Esophagus muscularis mucosa (tissue), 4 donors: ENCODE measurements around the gene KLHL29. TPM values are rescaled to one million over a fixed set of nuclear protein-coding genes. Genes with fewer than 3 reads are reported as not detected.

Experiments used
- DNase-seq: peaks from one replicate; pipeline ENCODE4 v3.0.0-alpha.2; 2017; ENCODE audit errors: extremely low spot score
- H3K27ac ChIP-seq, 4 donors: fragments of 200-600 bp; sonication (generic); replicated peaks in 1 of 4; 1 replicate in 3 of 4; 2 replicates in 1 of 4; pipeline ENCODE4 v1.5.1; 2016 to 2019; ENCODE audit warnings: mild to moderate bottlenecking in 1 of 4
- H3K27me3 ChIP-seq, 4 donors: fragments of 200-600 bp; sonication (generic); one replicate each; pipeline versions ENCODE4 v1.5.1 to v1.6.0; 2016 to 2019
- H3K36me3 ChIP-seq, 4 donors: fragments of 200-600 bp; sonication (generic); one replicate each; pipeline ENCODE4 v1.5.1; 2016 to 2019
- H3K4me1 ChIP-seq, 4 donors: fragments of 200-600 bp; sonication (generic); one replicate each; pipeline ENCODE4 v1.5.1; 2016 to 2019
- H3K4me3 ChIP-seq, 4 donors: fragments of 200-600 bp; sonication (generic); 1 replicate in 2 of 4; 2 replicates in 2 of 4; pipeline ENCODE4 v1.5.1; 2016 to 2019; ENCODE audit warnings: mild to moderate bottlenecking in 4 of 4, moderate library complexity in 1 of 4
- H3K9me3 ChIP-seq, 4 donors: fragments of 200-600 bp; sonication (generic); 1 replicate in 3 of 4; 2 replicates in 1 of 4; pipeline ENCODE4 v1.5.1; 2016 to 2019
- CTCF ChIP-seq, 3 experiments: fragments of 200-600 bp in 2 of 3; fragments of 450-650 bp in 1 of 3; sonication (generic) in 2 of 3; IDR thresholded peaks; one replicate each; pipeline ENCODE4 v1.5.1; 2017 to 2019; ENCODE audit warnings: antibody characterized with exemption in 3 of 3, mild to moderate bottlenecking in 2 of 3, moderate library complexity in 1 of 3
- EP300 ChIP-seq: sonication (generic); formaldehyde crosslinking; IDR thresholded peaks from one replicate; pipeline ENCODE4 v1.6.1; 2017; ENCODE audit warnings: antibody characterized with exemption
- POLR2A ChIP-seq: fragments of 450-650 bp; IDR thresholded peaks from one replicate; pipeline ENCODE4 v1.6.1; 2017; ENCODE audit warnings: antibody characterized with exemption, moderate library complexity, mild to moderate bottlenecking, low read depth
- POLR2AphosphoS5 ChIP-seq, 2 donors: sonication (generic); formaldehyde crosslinking; IDR thresholded peaks; one replicate each; pipeline ENCODE4 v1.6.1; 2017; ENCODE audit warnings: antibody characterized with exemption in 2 of 2
- WGBS: methylation state at CpG from one replicate; pipeline ENCODE4 v1.1.5; 2018; 5-methylcytosine and 5-hydroxymethylcytosine counted together
- intact Hi-C: fragments of 100-400 bp; cut with DNase I; formaldehyde crosslinking; loops from one replicate; pipeline ENCODE4 v1.15.1; 2023
- total RNA-seq, 4 donors: library from RNA; depleted of rRNA; stranded (reverse); fragments of >200 nt; gene quantifications; one replicate each; pipeline versions ENCODE4 v1.1.0 to v1.2.1, GENCODE V29; 2016

The KLHL29 gene
- total RNA-seq, 4 donors from 2014 or later = 22.0 to 26.1 (median 23.4) TPM

DNA sequence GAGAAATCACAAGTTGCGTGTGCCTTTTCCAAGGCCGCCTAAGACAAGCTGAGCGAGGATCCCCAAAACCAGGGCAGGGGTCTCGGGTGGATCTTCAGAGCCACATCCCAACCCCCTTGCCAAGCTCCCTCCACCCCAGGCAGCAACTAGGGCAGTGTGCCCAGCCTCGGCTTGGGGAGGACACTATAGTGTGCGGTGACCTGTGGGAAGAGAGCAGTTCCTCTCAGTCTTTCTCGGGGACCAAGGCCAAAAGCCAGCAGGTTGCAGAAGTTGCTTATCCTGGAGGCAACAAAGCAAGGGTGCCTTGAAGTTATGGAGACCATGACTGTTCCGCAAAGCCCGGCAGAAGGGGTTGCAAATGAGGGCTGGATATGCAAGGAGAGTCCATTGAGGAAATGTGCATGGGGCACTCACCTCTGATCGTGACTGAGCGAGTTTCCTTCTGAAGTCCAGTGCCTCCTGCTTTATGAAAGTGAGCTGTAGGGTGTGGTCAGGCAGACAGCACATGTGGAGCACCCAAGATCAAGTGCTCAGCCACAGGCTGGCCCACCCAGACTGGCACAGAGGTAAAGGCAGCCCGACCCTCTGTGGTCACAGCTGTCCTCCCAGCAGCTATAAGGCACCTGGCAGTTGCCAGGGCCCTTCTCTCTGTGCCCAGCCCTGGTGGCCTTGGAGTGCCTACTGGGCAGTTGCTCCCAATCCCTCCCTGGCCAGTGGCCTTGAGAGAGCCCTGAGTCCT is 281.4 kb downstream of the KLHL29 start:
- Histone ChIP-seq H3K36me3 (peaks cover 0 to 6% (median 0%) of the 10 kb centered on the region in 4 donors), H3K9me3 (no peaks in the 10 kb centered on the region), H3K27ac (no peak overlapping the region), H3K27me3 (no peaks in the 10 kb centered on the region), H3K4me1 (peaks cover 30 to 53% (median 52%) of the 10 kb centered on the region in 4 donors), H3K4me3 (no peak overlapping the region)
- WGBS = 100% methylated on average over 8 of the region's 12 CpGs
- intact Hi-C loops = no loop called here
- TF ChIP-seq EP300 (no peak), POLR2A (no peak), POLR2AphosphoS5 (IDR thresholded peaks at IDR 0.05) (no peak), CTCF (IDR thresholded peaks at IDR 0.05) (no peak)
- no peak for DNase-seq

GRCh38 chr2:23666980-23667357 is 282.0 kb downstream of the KLHL29 start:
- no peaks in the 10 kb centered on the region for H3K27me3 ChIP-seq
- DNase-seq = no peak
- H3K27ac ChIP-seq = no peak overlapping the region
- WGBS = 95% methylated on average over 7 of the region's 7 CpGs
- intact Hi-C loops = no loop called here
- no peaks in the 10 kb centered on the region for H3K9me3 ChIP-seq
- H3K36me3 ChIP-seq = peaks cover 0 to 6% (median 0%) of the 10 kb centered on the region in 4 donors
- H3K4me1 ChIP-seq = peaks cover 30 to 56% (median 56%) of the 10 kb centered on the region in 4 donors
- no peak overlapping the region for H3K4me3 ChIP-seq
- TF ChIP-seq POLR2AphosphoS5 (IDR thresholded peaks at IDR 0.05) (no peak), EP300 (no peak), POLR2A (no peak), CTCF (IDR thresholded peaks at IDR 0.05) (no peak)

GRCh38 chr2:23668756-23669304 is 283.9 kb downstream of the KLHL29 start:
- Histone ChIP-seq H3K27ac (peak overlapping the region; percentile 69 to 78 (median 72)), H3K4me3 (no peak overlapping the region), H3K27me3 (no peaks in the 10 kb centered on the region), H3K9me3 (no peaks in the 10 kb centered on the region), H3K4me1 (peaks cover 23 to 44% (median 41%) of the 10 kb centered on the region in 4 donors), H3K36me3 (peaks cover 0 to 6% (median 0%) of the 10 kb centered on the region in 4 donors)
- intact Hi-C loops = no loop called here
- WGBS = 86% methylated on average over 10 of the region's 12 CpGs
- no peak for DNase-seq
- no peak for TF ChIP-seq EP300
- no peak for TF ChIP-seq POLR2AphosphoS5 (IDR thresholded peaks at IDR 0.05)
- TF ChIP-seq CTCF (IDR thresholded peaks at IDR 0.05) = no peak
- no peak for TF ChIP-seq POLR2A

- Histone ChIP-seq H3K27me3 (no peaks in the 10 kb centered on the region), H3K4me3 (no peak overlapping the region), H3K27ac (peak overlapping the region; percentile 69 to 78 (median 72)), H3K4me1 (peaks cover 17 to 36% (median 33%) of the 10 kb centered on the region in 4 donors), H3K9me3 (no peaks in the 10 kb centered on the region), H3K36me3 (peaks cover 0 to 6% (median 0%) of the 10 kb centered on the region in 4 donors)
- peak; percentile 52 to 73 for TF ChIP-seq POLR2AphosphoS5 (IDR thresholded peaks at IDR 0.05)
- no peak for TF ChIP-seq EP300
- no peak for TF ChIP-seq POLR2A
- peak in 1 of 3 experiments; percentile 15 for TF ChIP-seq CTCF (IDR thresholded peaks at IDR 0.05)
- intact Hi-C loops = no loop called here
- DNase-seq = no peak
- 56% methylated on average over 14 of the region's 22 CpGs for WGBS
These were observed 284.6 kb downstream of the KLHL29 start for GRCh38 chr2:23669413-23670244.
